Stimulated activated CD8-positive, alpha-beta memory T cell treated with anti-CD3 and anti-CD28 coated beads, Interleukin-4, amount 100 ng/mL, for 24 hours (primary cell): ENCODE results near the gene CR2.
"Not testable (repeated sequence)": the region's sequence is repeated elsewhere in the genome, so short reads cannot be mapped to it uniquely, and the experiment has no call there.

Source experiments
- DNase-seq: peaks from one replicate; pipeline ENCODE4 v3.0.0-alpha.2; 2020; ENCODE audit warnings: low read depth

Gene CR2

GRCh38 chr1:207504438-207504837 is 50.3 kb downstream of the CR2 start:
- DNase-seq: no peak

- no peak for DNase-seq
Measured at GRCh38 chr1:207510444-207510843, 56.3 kb downstream of the CR2 start.

- DNase-seq: no peak
Measured at GRCh38 chr1:207514890-207515289, 60.8 kb downstream of the CR2 start.

GRCh38 chr1:207516729-207517128 is 62.6 kb downstream of the CR2 start:
- DNase-seq: no peak

- DNase-seq: no peak
Measured at GRCh38 chr1:207518608-207519236, 64.6 kb downstream of the CR2 start.

- no peak for DNase-seq
Measured at GRCh38 chr1:207519505-207520399, 65.6 kb downstream of the CR2 start.

- DNase-seq: not testable (repeated sequence)
Measured at GRCh38 chr1:207520400-207521345, 66.5 kb downstream of the CR2 start.

GRCh38 chr1:207525239-207525638 is 71.1 kb downstream of the CR2 start:
- not testable (repeated sequence) for DNase-seq

- DNase-seq: not testable (repeated sequence)
Measured at GRCh38 chr1:207528401-207528800, 74.3 kb downstream of the CR2 start.

GRCh38 chr1:207536263-207536662 is 82.1 kb downstream of the CR2 start:
- DNase-seq: not testable (repeated sequence)
